ENCODE measurements around the gene BSND.

DNA sequence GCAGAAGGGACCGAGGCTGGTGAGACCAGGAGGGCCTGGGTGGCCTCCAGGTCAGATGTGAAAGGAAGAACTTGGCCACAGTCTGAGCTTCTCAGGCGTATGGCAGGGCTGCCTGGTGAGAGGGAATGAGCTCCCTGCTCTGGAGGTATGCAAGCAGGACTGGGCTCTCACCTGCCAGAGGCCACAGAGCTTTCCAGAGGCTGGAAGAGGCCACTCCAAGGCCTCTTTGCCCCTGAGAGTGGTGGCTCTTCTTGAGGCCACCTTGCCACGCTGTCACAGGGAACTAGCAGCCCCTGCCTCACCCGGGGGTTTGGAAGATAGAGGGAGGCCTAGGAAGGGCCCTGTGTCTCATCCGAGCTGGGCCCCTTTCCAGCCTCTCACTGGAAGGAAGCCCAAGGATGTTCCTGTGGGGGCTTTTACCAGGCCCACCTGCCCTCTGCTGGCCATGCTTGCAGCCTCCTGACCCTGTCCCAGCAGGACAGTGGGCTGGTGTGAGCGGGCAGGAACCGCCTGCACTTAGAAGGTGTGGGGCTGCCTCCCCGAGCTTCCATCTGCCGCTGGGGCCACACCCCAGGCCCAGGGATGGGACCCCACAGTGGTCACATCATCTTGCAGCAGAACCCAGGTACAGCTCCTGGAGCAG is 50.7 kb downstream of the BSND start:
- TF ChIP-seq CTCF (conservative IDR thresholded peaks at IDR 0.05; ENCODE audit: low read depth, low read length) = no peak
- TF ChIP-seq EZH2 (IDR thresholded peaks at IDR 0.05; ENCODE audit: borderline replicate concordance, low read depth, low read length, poor library complexity, severe bottlenecking) = no peak
